GM23248 (cell line): ENCODE data around the gene ZPLD1. TPM values are rescaled to one million over a fixed set of nuclear protein-coding genes. Genes with fewer than 3 reads are reported as not detected.

ENCODE experiments used
- DNase-seq: peaks from one replicate; pipeline ENCODE4 v3.0.0-alpha.2; 2015
- H2AFZ ChIP-seq: fragments of 200-600 bp; sonication (generic); 2 replicates; pipeline ENCODE4 v1.6.1; 2016; ENCODE audit warnings: antibody characterized with exemption
- H3F3A ChIP-seq: fragments of 200-600 bp; sonication (generic); 2 replicates; pipeline ENCODE4 v1.6.1; 2016; ENCODE audit warnings: mild to moderate bottlenecking, antibody characterized with exemption, mixed run types; ENCODE audit not compliant: insufficient read depth
- H3K27ac ChIP-seq: fragments of 200-600 bp; sonication (generic); 2 replicates; pipeline ENCODE4 v1.5.1; 2016; ENCODE audit warnings: mild to moderate bottlenecking
- H3K27me3 ChIP-seq: fragments of 200-600 bp; sonication (generic); replicated peaks from 2 replicates; pipeline ENCODE4 v1.6.1; 2016; ENCODE audit warnings: mild to moderate bottlenecking; ENCODE audit not compliant: insufficient read depth
- H3K36me3 ChIP-seq: fragments of 200-600 bp; sonication (generic); 2 replicates; pipeline ENCODE4 v1.6.1; 2016; ENCODE audit warnings: low read depth, mild to moderate bottlenecking
- H3K4me1 ChIP-seq: fragments of 200-600 bp; sonication (generic); 2 replicates; pipeline ENCODE4 v1.6.1; 2016; ENCODE audit warnings: mild to moderate bottlenecking; ENCODE audit not compliant: insufficient read depth
- H3K4me2 ChIP-seq: fragments of 200-600 bp; sonication (generic); one replicate; pipeline ENCODE4 v1.6.1; 2016; ENCODE audit warnings: mild to moderate bottlenecking; ENCODE audit not compliant: unreplicated experiment
- H3K4me3 ChIP-seq: fragments of 200-600 bp; sonication (generic); 2 replicates; pipeline ENCODE4 v1.5.1; 2016; ENCODE audit warnings: mild to moderate bottlenecking
- H3K79me2 ChIP-seq: fragments of 200-600 bp; sonication (generic); 2 replicates; pipeline ENCODE4 v1.6.1; 2016; ENCODE audit warnings: mild to moderate bottlenecking; ENCODE audit not compliant: insufficient read depth
- H3K9ac ChIP-seq: fragments of 200-600 bp; sonication (generic); 2 replicates; pipeline ENCODE4 v1.6.1; 2016; ENCODE audit warnings: mild to moderate bottlenecking
- H3K9me2 ChIP-seq: fragments of 200-600 bp; sonication (generic); 2 replicates; pipeline ENCODE4 v1.6.1; 2016; ENCODE audit warnings: mixed run types, mild to moderate bottlenecking, moderate library complexity; ENCODE audit not compliant: insufficient read depth
- H3K9me3 ChIP-seq: fragments of 200-600 bp; sonication (generic); one replicate; pipeline ENCODE4 v1.6.1; 2017; ENCODE audit warnings: low read depth
- H4K20me1 ChIP-seq: fragments of 200-600 bp; sonication (generic); 2 replicates; pipeline ENCODE4 v1.6.0; 2016; ENCODE audit not compliant: insufficient read depth
- EZH2 ChIP-seq: fragments of 200-600 bp; sonication (generic); IDR thresholded peaks from 2 replicates; pipeline ENCODE4 v1.6.1; 2018; ENCODE audit warnings: antibody characterized with exemption, mild to moderate bottlenecking; ENCODE audit not compliant: insufficient read depth, poor library complexity, severe bottlenecking
- EZH2phosphoT487 ChIP-seq: fragments of 200-600 bp; sonication (generic); IDR thresholded peaks from 2 replicates; pipeline ENCODE4 v1.6.1; 2018; ENCODE audit warnings: antibody characterized with exemption, moderate library complexity, mild to moderate bottlenecking, low read depth; ENCODE audit not compliant: insufficient read depth
- WGBS, 2 experiments: methylation state at CpG; one replicate each; pipeline ENCODE4 v1.1.6; 2015 to 2017; ENCODE audit warnings: low lambda C conversion rate in 2 of 2, low coverage in 1 of 2; ENCODE audit errors: missing lambda C conversion rate in 2 of 2; 5-methylcytosine and 5-hydroxymethylcytosine counted together
- in situ Hi-C: fragments of 300-500 bp; cut with MboI; formaldehyde crosslinking; loops from 2 replicates; pipeline ENCODE4 v1.15.0; 2020
- polyA plus RNA-seq: library from polyadenylated mRNA; unstranded; fragments of >200 nt; fragmentation: Nextera tagmentation; extraction: Ambion mirVana; gene quantifications from 2 replicates; pipeline ENCODE4 v1.2.1, GENCODE V29; 2016
- total RNA-seq: library from RNA; depleted of rRNA; stranded (reverse); fragments of >200 nt; shearing (Covaris generic); gene quantifications from 2 replicates; pipeline ENCODE4 v1.2.3, GENCODE V29; 2014

The ZPLD1 gene
- total and polyA plus RNA-seq, 2 experiments from 2014 or later = 0.22 TPM; not detected in 1

- Histone ChIP-seq H3K4me1 (no peaks in the 10 kb centered on the region), H3K79me2 (no peaks in the 10 kb centered on the region), H3K27ac (no peak overlapping the region), H3K27me3 (no peaks in the 10 kb centered on the region; the same call in 1 of the 2 replicates), H4K20me1 (no peaks in the 10 kb centered on the region), H2AFZ (no peak overlapping the region), H3K36me3 (no peaks in the 10 kb centered on the region), H3K9me2 (no peaks in the 10 kb centered on the region), H3K9me3 (no peaks in the 10 kb centered on the region), H3K4me2 (no peak overlapping the region), H3K9ac (no peak overlapping the region), H3F3A (no peaks in the 10 kb centered on the region), H3K4me3 (no peak overlapping the region)
- in situ Hi-C loops = no loop called here
- no peak for DNase-seq
- TF ChIP-seq EZH2phosphoT487 (no peak), EZH2 (no peak)
- 13 to 15% methylated on average over 1 of the region's 1 CpG for WGBS, 2 experiments
Observed at GRCh38 chr3:102394517-102394916, 40.3 kb upstream of the ZPLD1 start.

GRCh38 chr3:102398176-102398575 is 36.6 kb upstream of the ZPLD1 start:
- Histone ChIP-seq H2AFZ (no peak overlapping the region), H3K36me3 (no peaks in the 10 kb centered on the region), H4K20me1 (no peaks in the 10 kb centered on the region), H3K4me1 (peaks cover 7% of the 10 kb centered on the region; the same call in 1 of the 2 replicates), H3K9ac (no peak overlapping the region), H3F3A (no peaks in the 10 kb centered on the region), H3K27me3 (no peaks in the 10 kb centered on the region; the same call in 1 of the 2 replicates), H3K9me2 (no peaks in the 10 kb centered on the region), H3K4me3 (no peak overlapping the region), H3K9me3 (no peaks in the 10 kb centered on the region), H3K79me2 (no peaks in the 10 kb centered on the region), H3K27ac (no peak overlapping the region), H3K4me2 (no peak overlapping the region)
- TF ChIP-seq EZH2phosphoT487 (no peak), EZH2 (no peak)
- DNase-seq = no peak
- in situ Hi-C loops = no loop called here
- WGBS, 2 experiments = 84 to 96% methylated on average over 1 of the region's 1 CpG

- no peaks in the 10 kb centered on the region for H3F3A ChIP-seq
- H3K27ac ChIP-seq = no peak overlapping the region
- TF ChIP-seq EZH2phosphoT487 (no peak), EZH2 (no peak)
- H3K9me2 ChIP-seq = no peaks in the 10 kb centered on the region
- H4K20me1 ChIP-seq = no peaks in the 10 kb centered on the region
- H3K36me3 ChIP-seq = no peaks in the 10 kb centered on the region
- no peak for DNase-seq
- H3K9me3 ChIP-seq = no peaks in the 10 kb centered on the region
- H3K4me1 ChIP-seq = peaks cover 7% of the 10 kb centered on the region; the same call in 1 of the 2 replicates
- in situ Hi-C loops = no loop called here
- no peak overlapping the region for H2AFZ ChIP-seq
- H3K4me2 ChIP-seq = no peak overlapping the region
- WGBS, 2 experiments = 35 to 39% methylated on average over 5 of the region's 5 CpGs
- no peaks in the 10 kb centered on the region; the same call in 1 of the 2 replicates for H3K27me3 ChIP-seq
- no peaks in the 10 kb centered on the region for H3K79me2 ChIP-seq
- no peak overlapping the region for H3K4me3 ChIP-seq
- no peak overlapping the region for H3K9ac ChIP-seq
Observed at GRCh38 chr3:102398666-102399065, 36.1 kb upstream of the ZPLD1 start.

- TF ChIP-seq EZH2phosphoT487 (no peak), EZH2 (no peak)
- WGBS, 2 experiments = 62 to 71% methylated on average over 5 of the region's 5 CpGs
- H2AFZ ChIP-seq = no peak overlapping the region
Observed at GRCh38 chr3:102400142-102400541, 34.7 kb upstream of the ZPLD1 start.

More at GRCh38 chr3:102400142-102400541, 34.7 kb upstream of the ZPLD1 start:
- Histone ChIP-seq H3F3A (no peaks in the 10 kb centered on the region), H3K36me3 (no peaks in the 10 kb centered on the region), H3K9ac (no peak overlapping the region), H3K4me3 (no peak overlapping the region), H3K9me2 (no peaks in the 10 kb centered on the region), H3K4me2 (no peak overlapping the region), H3K27me3 (no peaks in the 10 kb centered on the region; the same call in 1 of the 2 replicates), H4K20me1 (no peaks in the 10 kb centered on the region), H3K4me1 (peaks cover 7% of the 10 kb centered on the region; the same call in 1 of the 2 replicates), H3K27ac (no peak overlapping the region), H3K79me2 (no peaks in the 10 kb centered on the region), H3K9me3 (no peaks in the 10 kb centered on the region)
- in situ Hi-C loops = no loop called here
- peak; percentile 23 for DNase-seq
